ENCODE data around the gene ADPRM. TPM values are rescaled to one million over a fixed set of nuclear protein-coding genes. Genes with fewer than 3 reads are reported as not detected.

Gene ADPRM
- polyA plus RNA-seq, 1 donor: 18.2 TPM

GRCh38 chr17:10742431-10742830 lies 45.0 kb downstream of the ADPRM start:
- no peak for DNase-seq

- DNase-seq: peak; percentile 73
These were observed 46.1 kb downstream of the ADPRM start for GRCh38 chr17:10743316-10744009.

- no peak for DNase-seq
These were observed 47.2 kb downstream of the ADPRM start for GRCh38 chr17:10744501-10745000.

- no peak for DNase-seq
These were observed 47.8 kb downstream of the ADPRM start for GRCh38 chr17:10745231-10745630.

- DNase-seq: no peak
These were observed 51.3 kb downstream of the ADPRM start for GRCh38 chr17:10748531-10749181.

GRCh38 chr17:10750210-10750609 lies 52.8 kb downstream of the ADPRM start:
- DNase-seq: no peak

GRCh38 chr17:10751563-10751962 lies 54.2 kb downstream of the ADPRM start:
- no peak for DNase-seq

- no peak for DNase-seq
These were observed 55.3 kb downstream of the ADPRM start for GRCh38 chr17:10752696-10753095.

- DNase-seq: no peak
These were observed 56.7 kb downstream of the ADPRM start for GRCh38 chr17:10754109-10754508.

GRCh38 chr17:10754861-10755591 lies 57.6 kb downstream of the ADPRM start:
- DNase-seq: no peak

GRCh38 chr17:10755592-10756127 lies 58.3 kb downstream of the ADPRM start:
- DNase-seq: no peak

GRCh38 chr17:10756185-10756584 lies 58.8 kb downstream of the ADPRM start:
- no peak for DNase-seq

- no peak for DNase-seq
These were observed 59.2 kb downstream of the ADPRM start for GRCh38 chr17:10756619-10757018.

- no peak for DNase-seq
These were observed 59.7 kb downstream of the ADPRM start for GRCh38 chr17:10757067-10757466.

GRCh38 chr17:10757647-10758046 lies 60.3 kb downstream of the ADPRM start:
- no peak for DNase-seq

- no peak for DNase-seq
These were observed 60.7 kb downstream of the ADPRM start for GRCh38 chr17:10758062-10758461.

Other genes starting within 250 kb of the ADPRM start
- gene MYH4, start 228.0 kb upstream of the ADPRM start, polyA plus RNA-seq (ENCODE audit: insufficient read length): 0.58 TPM
- 38.7 TPM for gene MYH1, start 179.1 kb upstream of the ADPRM start, polyA plus RNA-seq (ENCODE audit: insufficient read length)
- gene MYH2, start 147.9 kb upstream of the ADPRM start, polyA plus RNA-seq (ENCODE audit: insufficient read length): 48.2 TPM
- 16,698 TPM for gene MYH3, start 40.3 kb upstream of the ADPRM start, polyA plus RNA-seq (ENCODE audit: insufficient read length)
- gene SCO1, start 61 bp upstream of the ADPRM start, polyA plus RNA-seq (ENCODE audit: insufficient read length): 26.0 TPM
- 11.3 TPM for gene TMEM220, start 32.4 kb downstream of the ADPRM start, polyA plus RNA-seq (ENCODE audit: insufficient read length)
- 0.13 TPM for gene TMEM238L, start 106.5 kb downstream of the ADPRM start, polyA plus RNA-seq (ENCODE audit: insufficient read length)
- gene PIRT, start 140.5 kb downstream of the ADPRM start, polyA plus RNA-seq (ENCODE audit: insufficient read length): not detected